GM21576 (cell line): ENCODE data around the gene VWA5B1.
"Not testable (repeated sequence)": the region's sequence is repeated elsewhere in the genome, so short reads cannot be mapped to it uniquely, and the experiment has no call there.

Experiments
- ATAC-seq: cut with Tn5 transposase; IDR thresholded peaks from one replicate; pipeline ENCODE4 v1.9.1; 2021; ENCODE audit warnings: mild to moderate bottlenecking, moderate library complexity; ENCODE audit not compliant: unreplicated experiment

The VWA5B1 gene, protein sequence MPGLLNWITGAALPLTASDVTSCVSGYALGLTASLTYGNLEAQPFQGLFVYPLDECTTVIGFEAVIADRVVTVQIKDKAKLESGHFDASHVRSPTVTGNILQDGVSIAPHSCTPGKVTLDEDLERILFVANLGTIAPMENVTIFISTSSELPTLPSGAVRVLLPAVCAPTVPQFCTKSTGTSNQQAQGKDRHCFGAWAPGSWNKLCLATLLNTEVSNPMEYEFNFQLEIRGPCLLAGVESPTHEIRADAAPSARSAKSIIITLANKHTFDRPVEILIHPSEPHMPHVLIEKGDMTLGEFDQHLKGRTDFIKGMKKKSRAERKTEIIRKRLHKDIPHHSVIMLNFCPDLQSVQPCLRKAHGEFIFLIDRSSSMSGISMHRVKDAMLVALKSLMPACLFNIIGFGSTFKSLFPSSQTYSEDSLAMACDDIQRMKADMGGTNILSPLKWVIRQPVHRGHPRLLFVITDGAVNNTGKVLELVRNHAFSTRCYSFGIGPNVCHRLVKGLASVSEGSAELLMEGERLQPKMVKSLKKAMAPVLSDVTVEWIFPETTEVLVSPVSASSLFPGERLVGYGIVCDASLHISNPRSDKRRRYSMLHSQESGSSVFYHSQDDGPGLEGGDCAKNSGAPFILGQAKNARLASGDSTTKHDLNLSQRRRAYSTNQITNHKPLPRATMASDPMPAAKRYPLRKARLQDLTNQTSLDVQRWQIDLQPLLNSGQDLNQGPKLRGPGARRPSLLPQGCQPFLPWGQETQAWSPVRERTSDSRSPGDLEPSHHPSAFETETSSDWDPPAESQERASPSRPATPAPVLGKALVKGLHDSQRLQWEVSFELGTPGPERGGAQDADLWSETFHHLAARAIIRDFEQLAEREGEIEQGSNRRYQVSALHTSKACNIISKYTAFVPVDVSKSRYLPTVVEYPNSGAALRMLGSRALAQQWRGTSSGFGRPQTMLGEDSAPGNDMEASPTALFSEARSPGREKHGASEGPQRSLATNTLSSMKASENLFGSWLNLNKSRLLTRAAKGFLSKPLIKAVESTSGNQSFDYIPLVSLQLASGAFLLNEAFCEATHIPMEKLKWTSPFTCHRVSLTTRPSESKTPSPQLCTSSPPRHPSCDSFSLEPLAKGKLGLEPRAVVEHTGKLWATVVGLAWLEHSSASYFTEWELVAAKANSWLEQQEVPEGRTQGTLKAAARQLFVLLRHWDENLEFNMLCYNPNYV

DNA sequence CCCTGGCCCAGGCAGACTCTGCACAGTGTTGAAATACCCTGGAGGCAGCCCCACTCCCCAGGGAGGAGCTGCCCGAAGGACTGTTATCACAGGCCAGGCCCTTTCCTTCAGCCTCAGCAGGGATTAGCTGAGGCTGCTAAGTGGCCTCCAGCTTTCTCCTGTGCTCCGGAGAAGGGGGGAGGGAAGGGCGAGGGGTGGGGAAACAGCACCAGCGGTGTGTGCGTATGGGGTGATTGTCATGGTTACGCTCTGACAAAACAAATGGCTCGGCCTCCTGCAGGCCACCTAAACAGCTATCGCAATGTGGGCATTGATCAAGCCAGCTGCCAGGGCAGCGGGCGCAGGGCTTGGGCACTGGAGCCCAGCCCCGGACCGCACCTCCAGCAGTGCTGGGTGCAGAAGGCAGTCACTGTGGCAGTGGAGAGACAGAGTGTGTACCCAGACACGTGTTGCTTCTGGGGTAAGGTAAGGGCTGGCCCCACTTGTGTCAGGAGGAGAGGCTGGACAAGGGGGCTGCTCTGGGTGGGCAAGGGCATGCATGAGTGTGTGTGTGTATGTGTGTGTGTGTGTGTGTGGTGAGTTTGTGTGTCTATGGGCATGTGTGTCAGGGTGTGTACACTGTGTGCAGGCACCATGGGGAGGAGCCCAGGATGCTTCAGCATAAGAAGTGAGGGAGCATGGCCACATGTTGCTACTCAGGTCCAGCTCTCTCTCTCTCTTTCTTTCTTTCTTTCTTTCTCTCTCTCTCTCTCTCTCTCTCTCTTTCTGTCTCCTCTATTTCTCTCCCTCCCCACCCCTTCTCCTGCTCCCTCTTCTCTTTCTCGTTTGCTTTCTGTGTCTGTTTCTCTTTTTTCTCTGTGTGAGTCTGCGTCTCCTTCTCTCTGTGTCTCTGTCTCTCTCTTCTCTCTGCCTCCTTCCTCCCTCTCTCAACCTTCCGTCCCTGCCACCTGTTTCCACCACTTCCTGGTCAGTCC lies at the start of gene VWA5B1:
TSS of gene VWA5B1 (plus strand) at position 252 of the 974 bp plus-strand sequence. CDS start 19,727 bp downstream, outside the sequence.
- no peak for ATAC-seq

GRCh38 chr1:20242890-20243479 lies 47.7 kb upstream of the VWA5B1 start:
- ATAC-seq, result no peak

- ATAC-seq, result no peak
Observed at GRCh38 chr1:20248971-20249612, 41.6 kb upstream of the VWA5B1 start.

- ATAC-seq, result no peak
Observed at GRCh38 chr1:20250340-20250989, 40.2 kb upstream of the VWA5B1 start.

GRCh38 chr1:20252587-20252986 lies 38.1 kb upstream of the VWA5B1 start:
- ATAC-seq, result no peak

- ATAC-seq, result no peak
Observed at GRCh38 chr1:20255666-20256065, 35.0 kb upstream of the VWA5B1 start.

GRCh38 chr1:20259646-20260045 lies 31.0 kb upstream of the VWA5B1 start:
- ATAC-seq, result no peak

GRCh38 chr1:20261095-20261494 lies 29.6 kb upstream of the VWA5B1 start:
- ATAC-seq, result no peak

- no peak for ATAC-seq
Observed at GRCh38 chr1:20262810-20263534, 27.7 kb upstream of the VWA5B1 start.

DNA sequence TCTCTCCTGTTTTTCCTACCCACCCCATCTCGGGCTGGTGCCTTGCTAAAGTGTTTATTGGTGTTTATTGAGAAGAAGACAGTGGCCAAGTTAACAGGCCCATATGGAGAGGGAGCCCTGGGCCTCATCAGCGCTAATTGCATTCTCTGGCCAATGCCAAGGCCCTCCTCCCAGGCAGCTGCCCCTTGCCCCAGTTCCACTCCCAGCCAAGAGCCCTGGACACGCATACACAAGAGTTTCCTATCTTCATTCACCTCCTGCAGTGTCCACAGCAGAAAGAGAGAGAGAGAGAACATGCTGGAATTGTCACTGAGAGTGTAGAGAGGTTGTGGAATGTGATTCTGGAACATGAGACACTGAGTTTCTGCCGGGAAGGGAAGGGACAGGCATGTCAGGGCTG lies 25.4 kb upstream of the VWA5B1 start:
- ATAC-seq, result no peak

DNA sequence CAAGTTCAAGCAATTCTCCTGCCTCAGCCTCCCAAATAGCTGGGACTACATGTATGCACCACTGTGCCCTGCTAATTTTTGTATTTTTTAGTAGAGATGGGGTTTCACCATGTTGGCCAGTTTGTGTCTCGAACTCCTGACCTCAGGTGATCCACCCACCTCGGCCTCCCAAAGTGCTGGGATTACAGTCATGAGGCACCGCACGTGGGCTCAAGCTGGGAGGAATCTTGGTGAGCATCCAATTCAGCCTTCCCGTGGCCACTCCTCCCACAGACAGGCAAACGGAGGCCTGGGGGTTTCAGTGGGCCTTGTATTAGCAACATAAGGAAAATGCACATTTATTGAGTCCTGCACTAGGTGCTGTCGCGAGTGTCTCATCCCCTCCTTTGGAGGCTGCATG lies 24.5 kb upstream of the VWA5B1 start:
- ATAC-seq, result no peak

DNA sequence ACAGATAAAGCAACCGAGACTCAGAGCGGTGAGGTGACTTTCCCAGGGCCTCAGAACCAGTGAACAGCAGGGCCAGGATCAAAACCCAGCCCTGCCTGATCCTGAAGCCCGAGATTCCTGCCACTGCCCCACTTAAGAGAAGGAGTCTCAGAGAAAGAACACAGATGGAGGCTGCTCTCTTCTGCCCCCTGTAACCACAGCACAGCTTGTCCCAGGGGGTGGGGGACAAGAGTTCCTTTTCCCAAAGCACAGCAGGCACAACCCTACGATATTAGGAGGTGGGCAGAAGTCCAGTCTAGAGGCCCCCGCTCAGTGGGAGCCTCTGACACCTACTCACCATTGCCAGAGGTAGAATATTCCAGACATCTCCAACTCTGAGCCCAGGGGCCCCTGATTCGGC lies 24.0 kb upstream of the VWA5B1 start:
- ATAC-seq, result no peak

DNA sequence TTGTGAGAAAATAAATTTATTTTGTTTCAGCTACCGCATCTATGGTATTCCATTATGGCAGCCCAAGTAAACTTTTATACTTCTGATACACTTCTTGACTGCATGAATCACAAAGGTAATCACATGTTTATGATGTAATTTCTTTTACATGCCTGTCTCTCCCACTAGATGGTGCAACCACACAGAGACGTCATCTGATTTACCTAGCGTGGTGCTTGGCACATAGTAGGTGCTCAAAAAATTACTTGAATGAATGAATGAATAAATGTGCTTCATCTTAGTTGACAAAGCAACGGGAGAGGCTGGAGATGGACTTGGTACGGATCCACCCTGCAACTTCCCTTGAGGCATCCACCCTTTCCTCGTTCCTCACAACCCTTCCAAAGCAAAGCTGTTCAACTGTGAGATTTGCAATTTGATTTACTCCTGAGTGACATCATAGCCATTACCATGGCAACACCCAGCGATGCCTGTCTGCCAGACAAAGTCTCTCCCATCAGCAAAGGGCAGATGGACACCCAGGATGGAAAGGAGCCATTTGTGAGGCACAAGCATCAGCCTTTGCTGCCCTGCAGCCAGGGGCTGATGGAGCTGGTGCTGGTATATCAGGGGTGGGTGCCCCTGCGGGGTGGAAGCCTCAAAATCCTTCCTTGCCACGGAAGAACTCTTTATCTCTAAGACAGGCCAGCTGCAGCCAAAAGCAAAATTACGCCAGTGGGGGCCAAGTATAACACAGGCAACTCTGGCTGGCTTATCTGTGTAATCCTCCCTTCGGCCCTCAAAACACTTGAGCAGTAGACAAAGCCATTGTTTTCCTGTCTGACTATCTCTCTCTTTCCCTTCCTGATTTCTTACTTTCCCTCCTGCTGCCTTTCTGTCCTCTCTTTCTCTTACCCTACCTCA lies 18.9 kb upstream of the VWA5B1 start:
- ATAC-seq, result no peak

- not testable (repeated sequence) for ATAC-seq
Observed at GRCh38 chr1:20273716-20274115, 17.0 kb upstream of the VWA5B1 start.

DNA sequence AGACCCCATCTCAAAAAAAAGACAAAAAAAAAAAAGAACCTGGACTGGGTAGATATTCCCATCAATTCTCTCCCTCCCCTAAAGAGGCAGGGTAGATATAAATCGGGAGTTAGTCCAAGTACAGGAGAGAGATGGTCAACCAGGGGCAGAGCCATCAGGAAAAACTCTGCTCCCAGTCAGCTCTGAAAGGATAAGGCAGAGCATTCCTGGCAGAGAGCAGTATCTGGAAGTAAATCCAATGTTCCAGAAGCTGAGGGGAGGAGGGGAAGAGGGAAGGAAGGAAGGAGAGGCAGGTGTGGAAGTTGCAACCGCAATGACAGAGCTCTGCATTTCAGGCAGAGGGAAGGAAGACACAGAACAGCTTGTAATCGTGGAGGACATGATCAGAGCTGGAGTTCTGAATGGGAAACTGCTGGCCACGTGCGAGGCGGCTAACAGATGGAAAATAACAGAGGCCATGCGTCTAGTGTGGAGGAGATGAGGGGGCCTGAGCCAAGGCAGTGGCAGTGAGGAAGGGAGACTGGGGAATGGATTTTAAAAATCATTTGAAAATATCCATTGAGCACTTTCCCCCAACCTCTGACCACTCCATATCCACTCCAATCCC lies 15.3 kb upstream of the VWA5B1 start:
- no peak for ATAC-seq

DNA sequence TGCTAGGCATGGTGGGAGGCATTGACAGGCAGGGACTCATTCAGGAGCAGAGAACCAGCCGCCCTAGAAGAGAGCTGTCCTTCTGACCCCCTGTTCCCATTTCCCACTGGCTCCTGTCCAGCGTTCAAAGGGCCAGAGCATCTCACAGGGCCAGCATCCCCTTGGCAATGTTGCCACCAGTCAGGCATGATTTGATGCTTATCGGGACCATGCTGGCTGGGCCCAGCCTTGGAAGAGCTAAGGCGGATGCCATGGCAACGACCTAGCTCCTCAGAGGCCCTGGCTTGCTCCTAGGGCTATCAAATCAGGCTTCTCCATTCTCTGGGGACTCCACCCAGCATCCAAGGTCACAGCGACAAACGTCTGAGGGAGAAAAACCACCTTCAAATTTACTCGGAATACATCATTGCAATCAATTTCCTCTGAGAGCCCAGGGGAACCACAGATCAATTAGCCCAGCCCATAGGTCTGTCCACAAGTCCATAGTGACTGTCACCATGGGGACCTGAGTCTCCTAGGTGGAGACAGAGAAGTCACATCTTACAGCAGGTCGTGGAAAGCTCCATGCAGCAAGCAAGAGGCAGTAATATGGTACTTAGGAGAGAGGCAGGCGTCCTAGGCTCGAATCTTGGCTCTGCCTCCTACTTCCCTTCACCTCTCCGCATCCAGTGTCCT lies 14.1 kb upstream of the VWA5B1 start:
- ATAC-seq, result no peak
